Erythroblast (primary cell): Measurements from ENCODE around the gene TTC13.

Experiments used
- GATA1 ChIP-seq: IDR thresholded peaks from 2 replicates; pipeline ENCODE4 v1.6.1; 2011; ENCODE audit warnings: low read depth, mild to moderate bottlenecking, control low read depth, low read length, moderate library complexity
- POLR2A ChIP-seq: IDR thresholded peaks from 2 replicates; pipeline ENCODE4 v1.6.1; 2011; ENCODE audit warnings: mild to moderate bottlenecking, low read length

DNA sequence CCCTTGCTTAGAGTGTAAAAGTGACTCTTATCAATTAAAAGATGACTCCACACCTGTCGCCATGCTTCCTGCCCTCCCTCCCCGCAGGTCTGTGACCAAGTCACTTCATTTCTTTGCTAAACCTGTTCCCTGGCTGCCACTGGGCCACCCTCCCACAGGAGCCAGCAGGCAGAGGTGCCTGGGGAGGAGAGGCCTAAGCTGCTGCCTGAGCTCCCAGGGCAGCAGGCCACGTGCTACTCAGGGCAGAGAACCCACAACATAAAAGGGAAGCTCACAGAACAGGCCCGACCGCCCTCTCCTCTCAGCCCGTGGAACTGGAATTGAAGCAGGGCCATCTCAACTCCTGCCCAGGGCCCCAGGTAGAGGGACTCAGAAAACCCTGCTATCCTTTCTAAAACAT, 115.2 kb downstream of the TTC13 start:
- TF ChIP-seq POLR2A, result no peak
- TF ChIP-seq GATA1, result no peak
